ENCODE measurements around the gene CASZ1. TPM values are rescaled to one million over a fixed set of nuclear protein-coding genes. Genes with fewer than 3 reads are reported as not detected.

CASZ1 gene
- total RNA-seq, 1 donor from 2014 or later: 7.7 TPM

DNA sequence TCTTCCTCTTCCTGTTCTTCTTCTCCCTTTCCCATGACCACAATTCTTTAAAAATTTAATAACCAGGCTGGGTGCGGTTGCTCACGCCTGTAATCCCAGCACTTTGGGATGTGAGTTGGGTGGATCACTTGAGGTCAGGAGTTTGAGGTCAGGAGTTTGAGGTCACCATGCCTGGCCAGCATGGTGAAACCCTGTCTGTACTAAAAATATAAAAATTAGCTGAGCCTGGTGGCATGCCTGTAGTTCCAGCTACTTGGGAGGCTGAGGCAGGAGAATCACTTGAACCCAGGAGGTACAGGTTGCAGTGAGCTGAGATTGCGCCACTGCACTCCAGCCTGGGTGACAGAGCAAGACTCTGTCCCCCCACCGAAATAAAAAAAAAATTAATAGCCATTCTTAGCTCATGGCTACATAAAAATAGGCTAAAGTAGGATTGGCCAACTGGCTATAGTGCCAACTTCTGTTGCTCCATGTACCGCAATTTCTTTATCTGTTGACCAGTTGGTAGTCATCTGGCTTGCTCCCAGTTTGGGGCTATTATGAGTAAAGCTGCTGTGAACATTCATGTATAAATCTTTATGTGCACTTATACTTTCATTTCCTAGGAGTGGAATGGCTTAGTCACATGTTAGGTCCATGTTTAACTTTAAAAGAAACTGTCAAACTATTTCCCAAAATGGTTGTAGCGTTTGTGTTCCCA lies 185.4 kb downstream of the CASZ1 start:
- intact Hi-C loops (cut with micrococcal nuclease): no loop called here

DNA sequence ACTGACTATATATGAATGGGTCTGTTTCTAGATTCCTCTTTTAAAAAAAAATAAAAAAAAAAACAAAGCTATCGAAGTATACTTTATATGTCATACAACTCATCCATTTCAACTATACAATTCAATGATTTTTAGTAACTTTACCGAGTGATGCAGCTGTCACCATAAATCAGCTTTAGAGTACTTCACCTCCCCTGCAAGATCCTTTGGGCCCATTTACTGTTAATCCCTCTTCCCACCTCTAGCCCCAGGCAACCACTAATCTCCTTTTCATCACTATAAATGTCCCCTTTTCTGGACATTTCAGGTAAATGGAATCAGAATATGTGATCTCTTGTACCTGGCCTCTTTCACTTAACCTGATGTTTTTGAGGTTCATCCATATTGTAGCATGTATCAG lies 187.8 kb downstream of the CASZ1 start:
- intact Hi-C loops (cut with micrococcal nuclease): no loop called here

DNA sequence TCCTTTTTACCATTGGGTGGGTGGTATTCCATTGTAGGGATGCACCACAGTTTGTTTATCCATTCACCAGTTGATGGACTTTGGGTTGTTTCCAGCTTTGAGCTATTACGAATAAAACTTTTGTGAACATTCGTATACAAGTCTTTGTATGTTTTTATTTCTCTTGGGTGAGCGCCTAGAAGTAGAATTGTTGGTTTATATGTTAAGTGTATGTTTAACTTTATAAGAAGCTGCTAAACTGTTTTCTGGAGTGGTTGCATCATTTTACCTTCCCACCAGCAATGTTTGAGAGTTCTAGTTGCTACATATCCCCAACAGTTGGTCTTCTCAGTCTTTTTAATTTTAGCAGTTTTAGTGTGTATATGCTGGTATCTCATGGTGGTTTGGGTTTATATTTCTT lies 189.2 kb downstream of the CASZ1 start:
- intact Hi-C loops (cut with micrococcal nuclease): no loop called here

DNA sequence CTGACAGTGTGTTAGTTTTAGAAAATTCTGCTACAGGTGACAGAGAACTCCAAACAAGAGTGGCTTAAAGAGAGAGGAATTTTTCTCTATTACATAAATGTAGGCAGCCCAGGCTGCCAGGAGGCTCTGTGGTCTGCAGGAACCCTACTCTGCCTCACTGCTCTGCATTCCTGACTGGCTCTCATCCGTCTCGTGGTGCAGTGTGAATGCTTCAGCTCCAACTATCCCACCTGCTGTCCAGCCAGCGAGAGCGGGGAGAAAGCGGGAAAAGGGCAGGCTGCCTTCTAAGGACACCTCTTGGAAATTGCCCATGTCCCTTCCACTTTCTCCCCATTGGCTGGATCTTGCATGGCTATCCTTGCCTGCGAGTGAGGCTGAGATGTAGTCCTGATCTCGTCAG lies 190.4 kb downstream of the CASZ1 start:
- intact Hi-C loops (cut with micrococcal nuclease): no loop called here

DNA sequence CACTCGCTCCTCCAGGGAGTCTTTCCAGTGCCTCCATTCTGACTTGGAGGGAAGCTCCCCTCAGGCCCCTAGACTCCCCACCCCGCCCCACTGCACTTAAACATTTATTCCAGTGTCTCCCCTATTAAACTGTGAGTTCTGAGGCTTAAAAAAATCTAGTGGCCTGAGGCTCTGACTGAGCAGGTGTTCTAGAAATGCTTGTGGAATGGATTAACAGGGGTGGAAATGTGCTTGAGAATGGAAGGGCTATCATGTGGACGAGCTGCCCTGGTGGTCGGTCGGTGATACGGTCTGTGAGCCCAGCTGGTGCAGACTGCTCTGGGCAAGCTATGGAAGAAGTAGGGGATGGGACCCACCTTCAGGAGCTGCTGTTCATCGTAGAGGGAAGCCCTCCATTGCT lies 191.5 kb downstream of the CASZ1 start:
- intact Hi-C loops (cut with micrococcal nuclease): no loop called here

DNA sequence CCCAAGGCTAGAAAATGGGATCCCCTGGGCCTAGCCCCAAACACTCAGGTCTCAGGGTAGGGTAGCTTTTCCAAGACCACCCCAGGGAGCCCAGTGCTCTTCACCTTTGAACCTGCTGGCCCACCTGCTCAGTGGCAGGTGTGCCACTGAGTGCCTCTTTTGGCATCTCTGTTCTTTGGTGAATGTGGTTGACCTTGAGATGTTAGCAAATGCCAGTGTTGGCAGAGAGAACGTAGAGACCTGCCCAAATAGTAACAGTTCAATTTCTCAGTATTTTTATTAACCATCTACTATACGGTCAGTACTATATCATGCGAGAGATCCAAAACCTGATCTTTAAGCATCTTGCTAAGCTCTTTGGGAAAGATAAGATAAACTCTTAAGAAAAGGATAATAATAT lies 193.5 kb downstream of the CASZ1 start:
- intact Hi-C loops (cut with micrococcal nuclease): no loop called here

DNA sequence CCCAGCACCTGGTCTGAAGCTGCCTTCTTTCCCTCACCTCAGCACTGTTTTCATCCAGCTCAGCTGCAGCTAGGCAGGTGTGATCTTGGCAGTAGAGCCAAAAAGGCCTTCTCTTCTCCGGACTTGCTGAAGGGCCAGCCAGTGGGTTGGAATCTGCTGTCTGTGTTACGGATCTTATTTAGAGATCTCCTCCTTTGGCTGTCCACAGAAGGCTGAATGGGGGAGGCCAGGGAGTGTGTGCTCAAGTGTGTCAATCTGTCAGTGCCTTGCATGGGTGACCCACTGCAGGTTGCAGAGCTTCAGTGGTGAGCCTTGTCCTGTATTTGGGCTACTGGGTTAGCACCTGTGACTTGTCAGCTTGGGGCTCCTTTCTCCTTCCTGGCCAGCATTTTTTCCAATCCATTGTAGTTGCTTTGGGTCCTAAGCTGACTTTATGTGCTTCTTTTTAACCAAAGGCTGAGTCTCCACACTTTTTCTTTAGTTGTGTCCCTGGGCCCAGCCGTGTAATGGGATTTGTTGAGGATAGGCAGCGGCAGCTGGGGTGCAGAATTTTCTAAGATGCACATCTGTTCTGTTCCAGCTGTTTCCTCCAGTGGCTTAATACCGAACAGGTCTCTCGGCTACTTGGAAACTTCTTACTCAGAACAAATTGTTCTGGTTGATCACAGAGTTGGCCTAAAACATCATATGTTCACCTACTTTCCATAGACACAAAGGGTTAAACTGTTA lies 194.9 kb downstream of the CASZ1 start:
- intact Hi-C loops (cut with micrococcal nuclease): no loop called here

DNA sequence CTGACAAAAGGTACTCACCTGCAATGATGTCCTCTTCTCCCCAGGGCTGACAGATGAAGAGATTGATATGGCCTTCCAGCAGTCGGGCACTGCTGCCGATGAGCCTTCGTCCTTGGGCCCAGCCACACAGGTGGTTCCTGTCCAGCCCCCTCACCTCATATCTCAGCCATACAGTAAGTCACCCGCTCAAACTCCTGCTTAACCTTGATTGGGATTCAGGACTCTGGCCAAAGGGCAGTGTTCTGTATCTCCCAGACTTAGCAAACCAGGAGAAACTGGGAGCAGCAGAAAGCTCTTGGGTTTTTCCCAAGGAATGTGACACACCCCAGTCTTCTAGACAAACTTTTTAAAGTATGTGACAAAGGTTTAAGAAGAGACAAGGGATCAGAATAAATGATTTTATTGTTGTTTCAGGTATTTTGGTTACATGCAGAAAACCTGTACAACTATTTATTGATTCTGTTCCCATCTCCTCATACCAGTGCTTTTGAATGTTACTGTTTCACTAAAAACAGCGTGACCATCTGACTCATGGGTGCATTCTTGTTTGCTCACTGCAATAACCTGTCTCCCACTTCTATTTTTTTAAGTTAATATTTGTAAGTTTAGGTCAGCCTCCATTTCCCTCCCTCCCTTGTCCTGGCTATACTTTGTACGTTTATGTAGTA lies 197.1 kb downstream of the CASZ1 start:
- intact Hi-C loops (cut with micrococcal nuclease): no loop called here

DNA sequence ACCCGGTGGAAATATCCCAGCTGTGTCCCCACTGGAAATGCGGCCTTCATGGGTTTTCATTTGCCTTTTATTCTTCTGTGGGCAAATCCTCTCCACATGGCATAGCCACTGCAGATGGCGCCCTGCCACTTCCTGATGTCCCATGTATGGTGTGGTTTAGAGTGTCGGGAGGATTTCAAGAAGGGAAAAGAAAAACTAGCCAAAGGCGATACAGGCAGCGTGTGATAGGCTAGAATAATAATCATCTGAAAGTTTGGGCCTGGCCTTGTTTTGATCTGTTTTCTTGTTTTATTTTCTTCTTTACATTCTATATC lies 198.1 kb downstream of the CASZ1 start:
- intact Hi-C loops (cut with micrococcal nuclease): no loop called here

DNA sequence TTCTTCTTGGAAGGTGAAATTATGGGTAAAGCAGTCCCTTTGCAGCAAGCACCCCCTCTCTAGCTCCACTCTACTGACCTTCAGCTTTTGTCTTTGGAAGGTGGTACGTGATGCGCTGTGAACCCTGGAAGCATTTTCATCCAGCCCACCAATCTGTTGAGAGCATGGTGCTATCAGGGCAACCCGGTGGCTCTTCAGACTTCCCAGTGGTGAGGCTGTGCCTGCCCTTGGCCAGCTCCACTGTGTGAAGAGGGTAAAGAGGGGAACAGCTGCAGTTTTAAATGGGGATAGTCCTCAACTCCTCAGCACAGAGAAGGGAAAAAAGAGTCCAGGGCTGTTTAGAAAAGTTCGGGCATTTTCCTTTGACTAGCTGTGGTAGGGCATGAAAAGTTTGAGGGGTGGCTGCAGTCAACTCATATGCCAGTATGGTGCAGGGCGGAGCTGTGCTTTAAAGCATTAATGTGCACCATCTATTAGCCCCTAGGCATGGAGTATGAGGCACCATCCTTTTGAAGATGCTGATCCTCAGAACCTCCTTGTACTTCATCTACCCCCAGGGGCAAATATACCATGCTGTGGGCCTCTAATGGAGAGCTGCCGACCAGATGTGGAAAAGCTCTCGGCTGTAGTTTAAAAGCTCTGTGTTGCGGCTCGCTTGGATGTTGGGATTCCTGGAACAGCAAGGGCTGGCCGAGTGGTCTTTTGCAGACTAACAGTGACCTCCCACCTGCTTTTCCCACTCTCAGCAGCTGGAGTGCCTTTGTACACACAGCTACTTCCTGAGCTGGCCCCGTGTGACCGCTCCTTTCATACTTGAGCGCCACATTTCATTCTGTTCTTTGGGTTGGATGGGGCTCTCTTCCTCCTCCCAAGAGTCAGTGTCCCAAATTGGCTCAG lies 198.7 kb downstream of the CASZ1 start:
- intact Hi-C loops (cut with micrococcal nuclease): no loop called here

DNA sequence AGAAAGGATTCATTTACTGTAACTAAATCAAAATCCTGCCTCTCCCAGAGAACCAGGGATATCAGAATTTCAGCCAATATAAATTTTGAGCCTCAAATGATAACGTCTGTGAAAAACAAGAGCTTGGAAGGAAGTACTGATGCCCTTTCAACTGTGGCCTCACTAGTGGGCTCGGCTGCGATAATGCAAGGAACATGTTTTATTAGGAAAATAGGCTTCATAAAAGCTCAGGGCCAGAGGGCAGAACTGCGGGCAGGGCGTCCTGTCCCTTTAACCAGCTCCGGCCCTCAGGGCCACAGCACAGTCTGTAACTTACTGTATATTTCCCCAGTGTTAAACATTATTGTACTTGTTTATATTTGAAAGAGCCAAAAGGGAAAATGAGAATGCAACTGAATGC lies 199.7 kb downstream of the CASZ1 start:
- intact Hi-C loops (cut with micrococcal nuclease): no loop called here

DNA sequence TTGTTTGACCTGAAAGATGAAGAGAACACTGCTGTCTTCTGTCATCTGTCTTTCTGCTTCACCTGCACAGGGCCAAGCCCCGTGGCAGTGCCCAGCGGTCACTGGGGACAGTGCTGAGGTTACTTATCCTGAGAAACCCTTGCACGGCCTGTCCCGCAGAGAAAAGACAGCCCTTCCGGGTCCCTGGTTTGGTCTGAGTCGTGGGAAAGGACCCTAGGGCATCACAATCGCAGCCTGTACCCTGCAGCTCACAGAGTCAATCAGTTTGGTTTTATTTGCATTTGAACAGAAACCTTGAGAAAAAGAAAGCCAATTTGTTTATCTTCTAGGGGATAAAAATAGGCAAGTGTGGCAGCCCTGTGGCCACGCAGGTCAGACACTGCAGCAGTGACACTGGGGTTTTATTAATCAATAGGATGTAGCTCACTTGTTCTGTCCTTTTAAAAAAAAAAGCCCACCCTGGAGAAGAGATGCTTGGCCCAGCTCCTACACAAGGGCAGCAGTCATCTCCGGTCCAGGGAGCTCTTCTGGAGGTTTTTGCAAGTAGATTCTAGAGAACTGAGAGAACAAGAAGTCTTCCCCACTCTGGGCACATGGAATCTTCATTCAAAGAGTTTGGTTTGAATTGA lies 201.7 kb downstream of the CASZ1 start:
- intact Hi-C loops (cut with micrococcal nuclease): no loop called here

DNA sequence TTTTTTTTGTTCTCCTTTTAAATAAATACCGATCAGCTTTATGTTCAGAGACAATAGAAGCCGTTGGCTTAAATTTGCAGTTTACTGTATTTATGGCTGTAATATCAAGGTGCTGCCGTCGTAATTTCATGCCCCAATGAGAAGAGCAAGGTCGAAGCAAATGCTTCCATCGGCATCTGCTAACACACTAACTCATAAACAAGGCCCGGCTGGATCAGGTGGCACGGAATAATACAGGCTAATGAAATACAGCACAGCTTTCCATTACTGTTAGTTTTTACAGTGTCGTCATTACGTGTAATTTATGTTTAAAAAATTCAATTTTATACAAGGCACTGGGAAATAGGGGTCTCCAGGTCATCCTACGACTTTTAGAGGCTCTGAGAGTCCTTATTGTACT lies 202.7 kb downstream of the CASZ1 start:
- intact Hi-C loops (cut with micrococcal nuclease): no loop called here

DNA sequence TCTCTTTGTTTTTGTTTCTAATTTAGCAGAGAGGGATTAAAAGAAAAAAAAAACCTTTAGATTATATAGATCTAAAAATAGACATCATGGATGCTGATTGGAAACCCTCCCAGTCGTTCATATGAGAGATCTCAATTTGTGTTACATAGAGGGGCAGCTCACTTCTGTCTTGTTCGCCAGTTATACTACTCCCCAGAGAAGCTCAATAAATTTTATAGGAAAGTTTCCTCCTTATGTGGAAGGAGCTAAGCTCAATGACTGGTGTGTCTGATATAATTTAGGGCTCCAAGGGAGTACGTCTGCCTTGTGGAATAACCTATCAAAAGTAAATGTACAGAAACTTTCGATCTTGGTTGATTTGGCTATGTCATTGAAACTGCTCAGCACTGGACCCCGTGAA lies 204.1 kb downstream of the CASZ1 start:
- intact Hi-C loops (cut with micrococcal nuclease): no loop called here

DNA sequence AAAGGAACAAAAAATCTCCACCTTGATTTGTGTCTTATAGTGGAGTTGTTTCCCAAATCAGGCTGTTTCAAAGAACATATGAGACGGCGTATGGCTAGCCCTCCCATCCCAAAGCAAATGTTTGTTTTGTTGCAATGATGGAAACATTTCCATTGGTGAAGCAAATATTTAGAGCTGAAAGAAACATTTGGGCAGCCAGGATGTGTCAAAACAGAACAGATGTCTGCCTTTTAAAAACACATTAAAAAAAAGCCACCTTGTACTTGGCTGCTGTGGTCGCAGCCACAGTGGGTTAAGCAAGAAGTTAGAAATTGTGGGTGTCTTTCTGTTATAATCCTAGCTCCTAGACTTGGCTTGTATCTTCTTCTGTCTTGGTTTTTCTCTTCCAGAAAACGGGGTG lies 205.4 kb downstream of the CASZ1 start:
- intact Hi-C loops (cut with micrococcal nuclease): no loop called here

DNA sequence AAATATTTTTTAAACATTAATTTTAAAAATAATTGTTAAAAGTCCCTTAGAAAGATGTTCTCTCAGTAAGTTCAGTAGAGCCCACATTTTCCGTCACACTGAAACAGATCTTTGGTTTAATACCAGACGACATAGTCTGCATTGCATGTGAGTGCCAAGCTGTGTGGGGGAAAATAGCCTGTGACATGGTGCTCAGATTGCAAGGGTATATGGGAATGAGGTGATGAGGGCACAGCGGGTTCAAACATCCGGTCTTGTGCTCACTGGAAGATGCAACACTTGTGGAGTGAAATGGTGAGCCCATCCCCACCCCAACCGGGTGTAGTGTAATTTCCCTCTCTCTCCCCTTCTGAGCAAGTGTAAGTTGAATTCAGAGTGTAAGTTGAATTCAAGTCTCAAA lies 207.4 kb downstream of the CASZ1 start:
- intact Hi-C loops (cut with micrococcal nuclease): no loop called here

DNA sequence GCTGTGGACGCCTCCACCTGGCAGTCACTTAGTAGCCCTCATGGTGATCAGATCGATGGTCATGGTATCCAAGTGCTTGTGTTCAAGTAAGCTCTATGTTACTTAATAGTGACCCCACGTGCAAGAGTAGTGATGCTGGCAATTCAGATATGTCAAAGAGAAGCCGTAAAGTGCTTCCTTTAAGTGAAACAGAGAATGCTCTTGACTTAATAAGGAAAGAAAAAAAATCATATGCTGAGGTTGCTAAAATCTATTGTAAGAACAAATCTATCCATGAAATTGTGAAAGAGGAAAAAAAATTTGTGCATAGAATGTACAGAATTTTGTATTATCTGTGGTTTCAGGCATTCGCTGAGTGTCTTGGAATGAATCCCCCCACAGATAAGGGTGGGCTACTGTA lies 207.8 kb downstream of the CASZ1 start:
- intact Hi-C loops (cut with micrococcal nuclease): no loop called here
